Keratinocyte (primary cell): Measurements from ENCODE around the gene SLC9C2.

Source experiments
- CTCF ChIP-seq, 3 experiments: IDR thresholded peaks in 1 of 3; conservative IDR thresholded peaks in 1 of 3; optimal IDR thresholded peaks in 1 of 3; 2 replicates in 2 of 3; 3 replicates in 1 of 3; pipeline versions ENCODE3 to v1.5.1; 2011; ENCODE audit warnings: low read length in 3 of 3, mild to moderate bottlenecking in 3 of 3, moderate library complexity in 2 of 3, control low read depth in 1 of 3, inconsistent platforms in 1 of 3; ENCODE audit not compliant: insufficient read depth in 2 of 3; ENCODE audit errors: extremely low read depth in 1 of 3
- EZH2 ChIP-seq: IDR thresholded peaks from one replicate; pipeline ENCODE4 v1.6.1; 2012; ENCODE audit warnings: inconsistent platforms, mild to moderate bottlenecking, low read length, moderate library complexity

DNA sequence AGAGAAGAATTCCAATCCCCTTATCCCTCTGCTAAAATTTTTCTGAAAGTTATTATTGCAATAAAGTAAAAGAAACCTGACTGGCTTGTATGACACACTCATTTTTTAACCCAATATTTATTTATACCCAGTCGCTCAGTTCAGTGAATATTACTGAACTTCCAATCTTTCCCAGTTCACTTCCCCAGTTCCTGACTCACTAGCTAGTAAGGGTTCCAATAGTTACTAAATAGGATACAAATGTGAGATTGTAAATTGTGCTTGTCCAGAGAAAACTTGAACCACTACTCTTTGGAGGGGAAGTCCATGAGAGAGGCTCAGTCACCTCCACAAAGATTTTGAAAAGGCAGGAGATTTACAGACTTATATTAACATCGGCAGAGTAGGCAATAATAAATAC is 94.3 kb downstream of the SLC9C2 start:
- TF ChIP-seq CTCF (optimal IDR thresholded peaks at IDR 0.05 in 1 of 3, IDR thresholded peaks at IDR 0.05 in 1 of 3, conservative IDR thresholded peaks at IDR 0.05 in 1 of 3; ENCODE audit: extremely low read depth in 1 of 3, insufficient read depth in 2 of 3, low read length in 3 of 3) (no peak), EZH2 (no peak)
